ENCODE results near the gene RBMS2. TPM values are rescaled to one million over a fixed set of nuclear protein-coding genes. Genes with fewer than 3 reads are reported as not detected.
A peak's percentile ranks its signal among the peaks of the same experiment; 100 is the strongest.

RBMS2 gene
- total and polyA plus RNA-seq, 9 of the 15 experiments (the other 6 are each of a cell fraction or from before 2014, with no cell fraction given) = 0.08 to 10.5 (median 0.31) TPM

GRCh38 chr12:56636675-56637540, 115.3 kb downstream of the RBMS2 start (continued):
- TF ChIP-seq MYNN (IDR thresholded peaks at IDR 0.05) (peak; percentile 88), MYNN (CRISPR knock-in tag; IDR thresholded peaks at IDR 0.05) (no peak), MNT (conservative IDR thresholded peaks at IDR 0.05) (peak; percentile 55 to 61; a peak in 3 of 4 replicates), MYC (IDR thresholded peaks at IDR 0.05; ENCODE audit: low read depth, low read length) (peak; percentile 49; the same call in 1 of the 2 replicates), MYC (CRISPR knock-in tag; IDR thresholded peaks at IDR 0.05; ENCODE audit: borderline replicate concordance, low read depth) (no peak), KLF6 (CRISPR knock-in tag; IDR thresholded peaks at IDR 0.05; ENCODE audit: borderline replicate concordance) (0 out of 2 replicates have a peak, but pooled peaks have one; percentile 12), C11orf30 (IDR thresholded peaks at IDR 0.05; ENCODE audit: low read depth) (no peak), RFX1 (IDR thresholded peaks at IDR 0.05) (no peak), ZNF449 (CRISPR knock-in tag; IDR thresholded peaks at IDR 0.05) (no peak), PHF20 (IDR thresholded peaks at IDR 0.05; ENCODE audit: partially characterized antibody) (no peak), EP400 (IDR thresholded peaks at IDR 0.05) (peak; percentile 53; the same call in 1 of the 2 replicates), HIVEP1 (CRISPR knock-in tag; IDR thresholded peaks at IDR 0.05) (peak; percentile 77; the same call in 1 of the 2 replicates), DIDO1 (tag; IDR thresholded peaks at IDR 0.05; ENCODE audit: low read depth) (0 out of 2 replicates have a peak, but pooled peaks have one; percentile 20), BHLHE40 (IDR thresholded peaks at IDR 0.05; ENCODE audit: low read length) (peak; percentile 36; the same call in 1 of the 2 replicates), SRF (CRISPR knock-in tag; IDR thresholded peaks at IDR 0.05) (peak; percentile 60 to 81; a peak in 2 of 4 replicates), ZNF586 (CRISPR knock-in tag; conservative IDR thresholded peaks at IDR 0.05) (peak; percentile 59; the same call in 1 of the 2 replicates), SUPT5H (IDR thresholded peaks at IDR 0.05) (peak; percentile 74)
- TF ChIP-seq, protein P1, sequence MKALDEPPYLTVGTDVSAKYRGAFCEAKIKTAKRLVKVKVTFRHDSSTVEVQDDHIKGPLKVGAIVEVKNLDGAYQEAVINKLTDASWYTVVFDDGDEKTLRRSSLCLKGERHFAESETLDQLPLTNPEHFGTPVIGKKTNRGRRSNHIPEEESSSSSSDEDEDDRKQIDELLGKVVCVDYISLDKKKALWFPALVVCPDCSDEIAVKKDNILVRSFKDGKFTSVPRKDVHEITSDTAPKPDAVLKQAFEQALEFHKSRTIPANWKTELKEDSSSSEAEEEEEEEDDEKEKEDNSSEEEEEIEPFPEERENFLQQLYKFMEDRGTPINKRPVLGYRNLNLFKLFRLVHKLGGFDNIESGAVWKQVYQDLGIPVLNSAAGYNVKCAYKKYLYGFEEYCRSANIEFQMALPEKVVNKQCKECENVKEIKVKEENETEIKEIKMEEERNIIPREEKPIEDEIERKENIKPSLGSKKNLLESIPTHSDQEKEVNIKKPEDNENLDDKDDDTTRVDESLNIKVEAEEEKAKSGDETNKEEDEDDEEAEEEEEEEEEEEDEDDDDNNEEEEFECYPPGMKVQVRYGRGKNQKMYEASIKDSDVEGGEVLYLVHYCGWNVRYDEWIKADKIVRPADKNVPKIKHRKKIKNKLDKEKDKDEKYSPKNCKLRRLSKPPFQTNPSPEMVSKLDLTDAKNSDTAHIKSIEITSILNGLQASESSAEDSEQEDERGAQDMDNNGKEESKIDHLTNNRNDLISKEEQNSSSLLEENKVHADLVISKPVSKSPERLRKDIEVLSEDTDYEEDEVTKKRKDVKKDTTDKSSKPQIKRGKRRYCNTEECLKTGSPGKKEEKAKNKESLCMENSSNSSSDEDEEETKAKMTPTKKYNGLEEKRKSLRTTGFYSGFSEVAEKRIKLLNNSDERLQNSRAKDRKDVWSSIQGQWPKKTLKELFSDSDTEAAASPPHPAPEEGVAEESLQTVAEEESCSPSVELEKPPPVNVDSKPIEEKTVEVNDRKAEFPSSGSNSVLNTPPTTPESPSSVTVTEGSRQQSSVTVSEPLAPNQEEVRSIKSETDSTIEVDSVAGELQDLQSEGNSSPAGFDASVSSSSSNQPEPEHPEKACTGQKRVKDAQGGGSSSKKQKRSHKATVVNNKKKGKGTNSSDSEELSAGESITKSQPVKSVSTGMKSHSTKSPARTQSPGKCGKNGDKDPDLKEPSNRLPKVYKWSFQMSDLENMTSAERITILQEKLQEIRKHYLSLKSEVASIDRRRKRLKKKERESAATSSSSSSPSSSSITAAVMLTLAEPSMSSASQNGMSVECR (CRISPR knock-in tag; IDR thresholded peaks at IDR 0.05) = peak; percentile 66
- TF ChIP-seq, protein P2, sequence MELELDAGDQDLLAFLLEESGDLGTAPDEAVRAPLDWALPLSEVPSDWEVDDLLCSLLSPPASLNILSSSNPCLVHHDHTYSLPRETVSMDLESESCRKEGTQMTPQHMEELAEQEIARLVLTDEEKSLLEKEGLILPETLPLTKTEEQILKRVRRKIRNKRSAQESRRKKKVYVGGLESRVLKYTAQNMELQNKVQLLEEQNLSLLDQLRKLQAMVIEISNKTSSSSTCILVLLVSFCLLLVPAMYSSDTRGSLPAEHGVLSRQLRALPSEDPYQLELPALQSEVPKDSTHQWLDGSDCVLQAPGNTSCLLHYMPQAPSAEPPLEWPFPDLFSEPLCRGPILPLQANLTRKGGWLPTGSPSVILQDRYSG (tag; conservative IDR thresholded peaks at IDR 0.05; ENCODE audit: low read depth) = no peak

Measured in K562 (cell line).